Neuronal stem cell (in vitro differentiated cells): ENCODE data around the gene CCDC171.
"Not testable (repeated sequence)": the region's sequence is repeated elsewhere in the genome, so short reads cannot be mapped to it uniquely, and the experiment has no call there.

Source experiments
- DNase-seq: peaks from one replicate; pipeline ENCODE4 v3.0.0-alpha.2; 2013; ENCODE audit warnings: low spot score
- H2AFZ ChIP-seq: one replicate; pipeline ENCODE4 v1.6.1; 2013; ENCODE audit warnings: mild to moderate bottlenecking, low read length, inconsistent platforms
- H2AK5ac ChIP-seq: 2 replicates; pipeline ENCODE4 v1.6.1; 2013; ENCODE audit warnings: low read depth, mild to moderate bottlenecking, inconsistent platforms, low read length, moderate library complexity, mixed read lengths
- H2BK120ac ChIP-seq: 2 replicates; pipeline ENCODE4 v1.6.1; 2013; ENCODE audit warnings: low read depth, mild to moderate bottlenecking, inconsistent platforms, low read length, moderate library complexity, mixed read lengths
- H2BK12ac ChIP-seq: one replicate; pipeline ENCODE4 v1.6.1; 2013; ENCODE audit warnings: low read length, inconsistent platforms
- H2BK15ac ChIP-seq: 2 replicates; pipeline ENCODE4 v1.6.1; 2013; ENCODE audit warnings: mild to moderate bottlenecking, low read length, inconsistent platforms, mixed read lengths
- H2BK5ac ChIP-seq: one replicate; pipeline ENCODE4 v1.6.1; 2013; ENCODE audit warnings: inconsistent platforms, mild to moderate bottlenecking, low read length, moderate library complexity
- H3K14ac ChIP-seq: one replicate; pipeline ENCODE4 v1.6.1; 2013; ENCODE audit warnings: low read length, inconsistent platforms
- H3K18ac ChIP-seq: 2 replicates; pipeline ENCODE4 v1.6.1; 2013; ENCODE audit warnings: low read length, inconsistent platforms
- H3K23ac ChIP-seq: 2 replicates; pipeline ENCODE4 v1.6.1; 2013; ENCODE audit warnings: low read depth, mild to moderate bottlenecking, mixed read lengths, low read length, inconsistent platforms; ENCODE audit not compliant: poor library complexity
- H3K27ac ChIP-seq: replicated peaks from 3 replicates; pipeline ENCODE4 v1.5.1; 2013; ENCODE audit warnings: low read length, inconsistent platforms
- H3K27me3 ChIP-seq, 3 experiments: 2 replicates each; pipeline ENCODE4 v1.6.1; 2013; ENCODE audit warnings: low read length in 3 of 3, mild to moderate bottlenecking in 2 of 3, inconsistent platforms in 1 of 3, low read depth in 1 of 3, mixed read lengths in 1 of 3, moderate library complexity in 1 of 3; ENCODE audit not compliant: control insufficient read depth in 3 of 3, insufficient read depth in 3 of 3
- H3K36me3 ChIP-seq, 2 donors: replicated peaks in 1 of 2; 2 replicates each; pipeline ENCODE4 v1.6.1; 2013; ENCODE audit warnings: low read length in 2 of 2; ENCODE audit not compliant: control insufficient read depth in 2 of 2, insufficient read depth in 2 of 2
- H3K4ac ChIP-seq: 2 replicates; pipeline ENCODE4 v1.6.1; 2013; ENCODE audit warnings: inconsistent platforms, mild to moderate bottlenecking, low read length, moderate library complexity
- H3K4me1 ChIP-seq, 2 donors: 1 replicate in 1 of 2; 2 replicates in 1 of 2; pipeline ENCODE4 v1.6.1; 2013; ENCODE audit warnings: low read length in 2 of 2, low read depth in 1 of 2; ENCODE audit not compliant: control insufficient read depth in 2 of 2, insufficient read depth in 1 of 2
- H3K4me2 ChIP-seq: one replicate; pipeline ENCODE4 v1.6.1; 2013; ENCODE audit warnings: mild to moderate bottlenecking, low read length, inconsistent platforms; ENCODE audit not compliant: insufficient read depth, poor library complexity, severe bottlenecking
- H3K4me3 ChIP-seq, 2 donors: 2 replicates each; pipeline ENCODE4 v1.5.1; 2013; ENCODE audit warnings: low read length in 2 of 2, mild to moderate bottlenecking in 2 of 2, inconsistent platforms in 1 of 2, moderate library complexity in 1 of 2
- H3K79me1 ChIP-seq: one replicate; pipeline ENCODE4 v1.6.1; 2013; ENCODE audit warnings: low read depth, mild to moderate bottlenecking, inconsistent platforms, low read length, moderate library complexity
- H3K9ac ChIP-seq: one replicate; pipeline ENCODE4 v1.6.1; 2013; ENCODE audit warnings: mild to moderate bottlenecking, low read depth, low read length, inconsistent platforms; ENCODE audit not compliant: poor library complexity
- H3K9me3 ChIP-seq, 2 donors: replicated peaks in 1 of 2; 2 replicates each; pipeline versions ENCODE3 to v1.6.1; 2013; ENCODE audit warnings: low read length in 2 of 2, mild to moderate bottlenecking in 2 of 2, inconsistent platforms in 1 of 2, low read depth in 1 of 2, mixed read lengths in 1 of 2, moderate library complexity in 1 of 2; ENCODE audit not compliant: control insufficient read depth in 2 of 2, insufficient read depth in 1 of 2
- H4K8ac ChIP-seq: one replicate; pipeline ENCODE4 v1.6.1; 2013; ENCODE audit warnings: low read depth, mild to moderate bottlenecking, inconsistent platforms, low read length, moderate library complexity
- H4K91ac ChIP-seq: one replicate; pipeline ENCODE4 v1.6.1; 2013; ENCODE audit warnings: low read length, low read depth, mild to moderate bottlenecking, inconsistent platforms; ENCODE audit not compliant: poor library complexity
- WGBS, 2 donors: extraction: QIAGEN DNeasy Blood & Tissue Kit; methylation state at CpG; one replicate each; pipeline ENCODE4 v1.1.7; 2013; ENCODE audit warnings: missing lambda C conversion rate in 2 of 2, mixed read lengths in 1 of 2; ENCODE audit not compliant: insufficient read length in 2 of 2, insufficient replicate concordance in 1 of 2; ENCODE audit errors: extremely low coverage in 2 of 2; 5-methylcytosine and 5-hydroxymethylcytosine counted together

CCDC171 gene

DNA sequence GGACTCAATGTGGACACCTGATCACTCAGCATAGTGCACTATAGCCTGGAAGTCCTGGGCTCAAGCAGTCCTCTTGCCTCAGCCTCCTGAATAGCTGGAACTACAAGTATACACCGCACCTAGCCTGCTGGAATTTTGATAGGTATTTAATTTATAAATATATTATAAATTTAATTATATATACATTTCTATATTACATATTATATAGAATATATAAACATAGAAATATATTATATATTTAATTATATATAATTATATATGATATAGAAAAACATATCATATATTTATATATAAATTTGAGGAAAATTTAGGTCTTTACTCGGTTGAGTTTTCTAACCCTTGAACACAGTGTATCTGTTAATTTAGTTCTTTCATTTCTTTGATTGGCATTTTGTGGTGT is 26.9 kb upstream of the CCDC171 start:
- no CpG with 5 or more reads among the region's 2 CpGs for WGBS, 2 donors
- Histone ChIP-seq H3K18ac (no peak overlapping the region), H3K4me2 (no peak overlapping the region), H2AFZ (no peak overlapping the region), H3K36me3 (no peaks in the 10 kb centered on the region), H2AK5ac (no peak overlapping the region), H2BK15ac (no peak overlapping the region), H3K4me1 (no peaks in the 10 kb centered on the region), H3K9me3 (no peaks in the 10 kb centered on the region), H3K9ac (no peak overlapping the region), H4K8ac (no peak overlapping the region), H3K79me1 (no peaks in the 10 kb centered on the region), H4K91ac (no peak overlapping the region), H2BK12ac (no peak overlapping the region), H3K4me3 (no peak overlapping the region), H3K27me3 (no peaks in the 10 kb centered on the region), H3K14ac (no peak overlapping the region), H2BK120ac (no peak overlapping the region), H3K4ac (no peak overlapping the region), H3K23ac (no peak overlapping the region), H2BK5ac (no peak overlapping the region), H3K27ac (no peak overlapping the region)
- DNase-seq: no peak

DNA sequence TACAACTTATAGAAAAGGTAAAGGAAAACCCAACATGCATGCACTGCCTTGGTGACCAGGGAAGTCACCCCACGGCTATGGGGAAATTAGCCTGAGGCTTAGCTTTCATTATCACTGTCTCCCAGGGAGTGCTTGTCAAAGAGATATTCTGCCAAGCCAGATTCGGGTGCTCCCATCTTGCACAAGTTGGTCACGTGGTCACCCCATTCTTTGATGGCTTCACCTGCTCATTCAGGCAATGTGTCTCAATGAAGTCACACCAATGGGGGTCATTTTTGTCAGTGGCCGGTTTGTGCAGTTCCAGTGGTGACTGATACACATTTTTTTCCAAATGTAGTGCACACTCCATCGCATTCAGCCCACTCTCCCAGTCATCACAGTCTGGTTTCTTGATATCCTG is 25.8 kb upstream of the CCDC171 start:
- H2AK5ac ChIP-seq, H3K79me1 ChIP-seq, H3K23ac ChIP-seq, H3K36me3 ChIP-seq, H3K27ac ChIP-seq, H2BK5ac ChIP-seq, H2BK12ac ChIP-seq, H3K14ac ChIP-seq, H3K4me3 ChIP-seq, H3K4me1 ChIP-seq, DNase-seq, H4K91ac ChIP-seq, H2BK120ac ChIP-seq, H3K9ac ChIP-seq, H2BK15ac ChIP-seq, H3K9me3 ChIP-seq, H3K4me2 ChIP-seq, H3K27me3 ChIP-seq, H3K18ac ChIP-seq, H2AFZ ChIP-seq, H3K4ac ChIP-seq: not testable (repeated sequence)
- WGBS, 2 donors: no CpG with 5 or more reads among the region's 5 CpGs
- peak overlapping the region; percentile 96 for H4K8ac ChIP-seq

- no peak overlapping the region for H2BK5ac ChIP-seq
- WGBS, 2 donors: no CpG with 5 or more reads among the region's 4 CpGs
- no peak overlapping the region for H3K4ac ChIP-seq
- H3K4me3 ChIP-seq: no peak overlapping the region
- H3K27ac ChIP-seq: no peak overlapping the region
- H3K36me3 ChIP-seq: no peaks in the 10 kb centered on the region
- no peak overlapping the region for H4K91ac ChIP-seq
- no peak overlapping the region for H2AFZ ChIP-seq
- H3K14ac ChIP-seq: no peak overlapping the region
- H3K79me1 ChIP-seq: no peaks in the 10 kb centered on the region
- no peak for DNase-seq
- H3K9ac ChIP-seq: no peak overlapping the region
- no peak overlapping the region for H3K23ac ChIP-seq
- no peak overlapping the region for H2BK15ac ChIP-seq
- H3K4me2 ChIP-seq: no peak overlapping the region
- no peak overlapping the region for H3K18ac ChIP-seq
- no peaks in the 10 kb centered on the region for H3K27me3 ChIP-seq
- no peak overlapping the region for H4K8ac ChIP-seq
- H2BK120ac ChIP-seq: no peak overlapping the region
- no peak overlapping the region for H2AK5ac ChIP-seq
- no peak overlapping the region for H2BK12ac ChIP-seq
- no peaks in the 10 kb centered on the region for H3K4me1 ChIP-seq
- no peaks in the 10 kb centered on the region for H3K9me3 ChIP-seq
Measured at GRCh38 chr9:15529566-15530324, 23.1 kb upstream of the CCDC171 start.

DNA sequence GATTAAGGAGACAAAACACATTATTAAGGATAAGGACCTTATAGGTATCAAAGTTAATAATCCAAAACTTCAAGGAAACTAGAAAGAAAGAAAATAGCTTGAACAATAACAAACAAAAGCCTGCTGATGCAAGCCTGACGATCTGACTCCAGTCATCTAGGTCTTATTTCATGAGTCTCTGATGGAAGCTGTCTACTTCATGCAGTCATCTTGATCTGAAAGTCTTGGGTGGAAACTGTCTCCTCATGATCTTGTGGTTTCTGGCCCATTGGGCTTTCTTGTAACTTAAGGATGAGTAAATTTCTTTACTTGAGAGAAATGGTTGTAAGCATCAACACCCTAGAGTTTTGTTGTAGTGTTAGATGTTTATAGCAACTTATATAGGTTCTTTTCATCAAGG is 21.5 kb upstream of the CCDC171 start:
- Histone ChIP-seq H3K36me3 (no peaks in the 10 kb centered on the region), H3K14ac (no peak overlapping the region), H2BK120ac (no peak overlapping the region), H3K9me3 (no peaks in the 10 kb centered on the region), H4K8ac (no peak overlapping the region), H2AK5ac (no peak overlapping the region), H3K4ac (no peak overlapping the region), H2AFZ (no peak overlapping the region), H3K27ac (no peak overlapping the region), H3K79me1 (no peaks in the 10 kb centered on the region), H3K9ac (no peak overlapping the region), H2BK5ac (no peak overlapping the region), H3K27me3 (no peaks in the 10 kb centered on the region), H2BK15ac (no peak overlapping the region), H4K91ac (no peak overlapping the region), H3K4me3 (no peak overlapping the region), H2BK12ac (no peak overlapping the region), H3K23ac (no peak overlapping the region), H3K4me1 (no peaks in the 10 kb centered on the region), H3K4me2 (no peak overlapping the region), H3K18ac (no peak overlapping the region)
- no CpG with 5 or more reads among the region's 1 CpG for WGBS, 2 donors
- no peak for DNase-seq
